Pancreas (tissue), 10 donors: ENCODE data around the gene TRPM3. TPM values are rescaled to one million over a fixed set of nuclear protein-coding genes. Genes with fewer than 3 reads are reported as not detected.

Source experiments
- ATAC-seq, 4 donors: fragments of 200-7000 bp; cut with Tn5 transposase; one replicate each; pipeline versions ENCODE4 v1.8.0 to v1.9.1; 2020; ENCODE audit warnings: mild to moderate bottlenecking in 4 of 4, moderate library complexity in 4 of 4
- DNase-seq, 6 donors: peaks; one replicate each; pipeline ENCODE4 v3.0.0-alpha.2; 2020
- FAIRE-seq: peaks from 2 replicates; lab custom pipeline; 2012; peaks lifted over from hg19 to GRCh38; lab: Jason Lieb, UNC
- H3K27ac ChIP-seq, 4 donors: fragments of 200-600 bp; sonication (generic); 1 replicate in 3 of 4; 2 replicates in 1 of 4; pipeline versions ENCODE4 v1.5.0 to v1.8.0; 2020
- H3K27me3 ChIP-seq, 4 donors: fragments of 200-600 bp; one replicate each; pipeline ENCODE4 v1.8.0; 2021
- H3K36me3 ChIP-seq, 3 donors: fragments of 200-600 bp; sonication (generic) in 1 of 3; one replicate each; pipeline versions ENCODE4 v1.5.0 to v1.8.0; 2020 to 2021
- H3K4me1 ChIP-seq, 3 donors: fragments of 200-600 bp; one replicate each; pipeline ENCODE4 v1.8.0; 2021
- H3K4me3 ChIP-seq, 4 donors: fragments of 200-600 bp; sonication (generic) in 2 of 4; one replicate each; pipeline versions ENCODE4 v1.5.0 to v1.8.0; 2020 to 2021
- H3K9me3 ChIP-seq, 4 donors: fragments of 200-600 bp; one replicate each; pipeline ENCODE4 v1.8.0; 2021
- CTCF ChIP-seq, 4 donors: fragments of 200-600 bp; sonication (generic) in 3 of 4; IDR thresholded peaks; one replicate each; pipeline versions ENCODE4 v1.5.0 to v1.8.0; 2021; ENCODE audit warnings: antibody characterized with exemption in 4 of 4
- WGBS, 2 donors: extraction: QIAGEN DNeasy Blood & Tissue Kit; methylation state at CpG; one replicate each; pipeline ENCODE4 v1.1.7; 2013; 5-methylcytosine and 5-hydroxymethylcytosine counted together
- intact Hi-C, 3 donors: fragments of 100-400 bp; cut with DNase I; formaldehyde crosslinking; loops; one replicate each; pipeline versions ENCODE4 v1.11.1 to v1.14.2; 2022
- polyA plus RNA-seq, 2 donors: library from polyadenylated mRNA; stranded (reverse); fragments of 200-250 nt; gene quantifications; one replicate each; pipeline ENCODE4 v1.2.3, GENCODE V29; 2013
- total RNA-seq, 6 donors: library from RNA; stranded (reverse); fragmentation: NEBNext Ultra II Directional in 4 of 6; extraction: Animal tissue kit (Norgen Biotek cat#: 25700) in 4 of 6; gene quantifications; one replicate each; pipeline versions ENCODE4 v1.2.1 to v1.2.4, GENCODE V29; 2021 to 2023
- donor health status: healthy with polysubstance abuse.
- donor health status: DM: no; HTN: no; CAD: no; lungs with moderate emphysema.
- donor health status: DM: no; HTN: no; CAD: no.
- donor health status: control.
- donor health status: control.
- donor health status: Bipolar disorder and iron deficiency.
- donor health status: DM: yes; HTN: yes; CAD: no.
- donor health status: DM: no; HTN: no; CAD: no.
- donor health status: DM: no; HTN: no; CAD: no.
- donor health status: DM: yes; HTN: yes; CAD: no.

The TRPM3 gene
- total and polyA plus RNA-seq, 8 donors: 0.22 to 1.9 (median 0.76) TPM

- TF ChIP-seq CTCF (IDR thresholded peaks at IDR 0.05): no peak
- intact Hi-C loops: no loop called here
- no peak overlapping the region for H3K4me3 ChIP-seq
- no peaks in the 10 kb centered on the region for H3K4me1 ChIP-seq
- no peaks in the 10 kb centered on the region for H3K27me3 ChIP-seq
- no peaks in the 10 kb centered on the region for H3K36me3 ChIP-seq
- H3K9me3 ChIP-seq: no peaks in the 10 kb centered on the region
- no peak for DNase-seq
- H3K27ac ChIP-seq: no peak overlapping the region
- 86 to 90% methylated on average over 16 of the region's 16 CpGs for WGBS, 2 donors
- ATAC-seq: no peak
- FAIRE-seq: no peak
Observed at GRCh38 chr9:70535546-70536323, 585.7 kb downstream of the TRPM3 start.

GRCh38 chr9:70534471-70534870 is 587.0 kb downstream of the TRPM3 start:
- no peak for FAIRE-seq
- no peaks in the 10 kb centered on the region for H3K27me3 ChIP-seq
- intact Hi-C loops: no loop called here

GRCh38 chr9:70534061-70534460 is 587.4 kb downstream of the TRPM3 start:
- FAIRE-seq (no peak), DNase-seq (no peak), ATAC-seq (no peak)
- 93 to 96% methylated on average over 4 of the region's 4 CpGs for WGBS, 2 donors
- Histone ChIP-seq H3K27me3 (no peaks in the 10 kb centered on the region), H3K36me3 (no peaks in the 10 kb centered on the region), H3K4me1 (no peaks in the 10 kb centered on the region), H3K9me3 (no peaks in the 10 kb centered on the region), H3K4me3 (no peak overlapping the region), H3K27ac (no peak overlapping the region)
- intact Hi-C loops: no loop called here
- TF ChIP-seq CTCF (IDR thresholded peaks at IDR 0.05): no peak

More at GRCh38 chr9:70534471-70534870, 587.0 kb downstream of the TRPM3 start:
- TF ChIP-seq CTCF (IDR thresholded peaks at IDR 0.05): no peak
- no peak overlapping the region for H3K4me3 ChIP-seq
- H3K9me3 ChIP-seq: no peaks in the 10 kb centered on the region
- H3K27ac ChIP-seq: no peak overlapping the region
- ATAC-seq: no peak
- DNase-seq: no peak
- no peaks in the 10 kb centered on the region for H3K36me3 ChIP-seq
- H3K4me1 ChIP-seq: no peaks in the 10 kb centered on the region

GRCh38 chr9:70533492-70533891 is 587.9 kb downstream of the TRPM3 start:
- ATAC-seq (no peak), DNase-seq (no peak), FAIRE-seq (no peak)
- intact Hi-C loops: no loop called here
- no peak for TF ChIP-seq CTCF (IDR thresholded peaks at IDR 0.05)
- 90 to 94% methylated on average over 5 of the region's 5 CpGs for WGBS, 2 donors
- Histone ChIP-seq H3K4me3 (no peak overlapping the region), H3K27me3 (no peaks in the 10 kb centered on the region), H3K36me3 (no peaks in the 10 kb centered on the region), H3K9me3 (no peaks in the 10 kb centered on the region), H3K27ac (no peak overlapping the region), H3K4me1 (no peaks in the 10 kb centered on the region)

- Histone ChIP-seq H3K4me1 (no peaks in the 10 kb centered on the region), H3K4me3 (no peak overlapping the region), H3K27ac (no peak overlapping the region), H3K27me3 (no peaks in the 10 kb centered on the region), H3K36me3 (no peaks in the 10 kb centered on the region), H3K9me3 (no peaks in the 10 kb centered on the region)
- TF ChIP-seq CTCF (IDR thresholded peaks at IDR 0.05): no peak
- DNase-seq (no peak), FAIRE-seq (no peak), ATAC-seq (no peak)
- WGBS, 2 donors: 62 to 66% methylated on average over 6 of the region's 6 CpGs
- intact Hi-C loops: no loop called here
Observed at GRCh38 chr9:70532716-70533115, 588.7 kb downstream of the TRPM3 start.
